ENCODE measurements around the gene KCNF1. TPM values are rescaled to one million over a fixed set of nuclear protein-coding genes. Genes with fewer than 3 reads are reported as not detected.

KCNF1 gene
- total RNA-seq, 2 experiments from 2014 or later, result not detected

GRCh38 chr2:10901160-10901939, 10.4 kb upstream of the KCNF1 start:
- ATAC-seq (ENCODE audit: low read depth) (no peak), DNase-seq (no peak)
- no peaks in the 10 kb centered on the region for H3K4me1 Mint-ChIP-seq
- no peaks in the 10 kb centered on the region for H3K9me3 Mint-ChIP-seq
- POLR2A ChIA-PET, result no interaction called here
- no peak overlapping the region for H3K27ac Mint-ChIP-seq
- peaks cover 19% of the 10 kb centered on the region for H3K27me3 Mint-ChIP-seq
- H3K4me3 Mint-ChIP-seq, result no peak overlapping the region
- no peaks in the 10 kb centered on the region for H3K36me3 Mint-ChIP-seq

- H3K4me3 Mint-ChIP-seq, result no peak overlapping the region
- POLR2A ChIA-PET, result no interaction called here
- no peaks in the 10 kb centered on the region for H3K4me1 Mint-ChIP-seq
- H3K27me3 Mint-ChIP-seq, result peaks cover 9% of the 10 kb centered on the region
- DNase-seq (no peak), ATAC-seq (ENCODE audit: low read depth) (no peak)
- no peaks in the 10 kb centered on the region for H3K36me3 Mint-ChIP-seq
- no peak overlapping the region for H3K27ac Mint-ChIP-seq
- no peaks in the 10 kb centered on the region for H3K9me3 Mint-ChIP-seq
Observed at GRCh38 chr2:10903861-10904210, 7.9 kb upstream of the KCNF1 start.

GRCh38 chr2:10904455-10904854, 7.3 kb upstream of the KCNF1 start:
- H3K4me3 Mint-ChIP-seq, result no peak overlapping the region
- ATAC-seq (ENCODE audit: low read depth), result no peak
- no peak overlapping the region for H3K27ac Mint-ChIP-seq
- POLR2A ChIA-PET, result no interaction called here
- DNase-seq, result no peak
- H3K9me3 Mint-ChIP-seq, result no peaks in the 10 kb centered on the region
- H3K36me3 Mint-ChIP-seq, result no peaks in the 10 kb centered on the region
- no peaks in the 10 kb centered on the region for H3K4me1 Mint-ChIP-seq
- H3K27me3 Mint-ChIP-seq, result peaks cover 4% of the 10 kb centered on the region

GRCh38 chr2:10905006-10905861, 6.5 kb upstream of the KCNF1 start:
- Mint-ChIP-seq H3K27me3 (peaks cover 8% of the 10 kb centered on the region), H3K4me1 (no peaks in the 10 kb centered on the region), H3K9me3 (no peaks in the 10 kb centered on the region), H3K36me3 (no peaks in the 10 kb centered on the region), H3K4me3 (no peak overlapping the region), H3K27ac (no peak overlapping the region)
- POLR2A ChIA-PET, result no interaction called here
- DNase-seq (no peak), ATAC-seq (ENCODE audit: low read depth) (no peak)

DNA sequence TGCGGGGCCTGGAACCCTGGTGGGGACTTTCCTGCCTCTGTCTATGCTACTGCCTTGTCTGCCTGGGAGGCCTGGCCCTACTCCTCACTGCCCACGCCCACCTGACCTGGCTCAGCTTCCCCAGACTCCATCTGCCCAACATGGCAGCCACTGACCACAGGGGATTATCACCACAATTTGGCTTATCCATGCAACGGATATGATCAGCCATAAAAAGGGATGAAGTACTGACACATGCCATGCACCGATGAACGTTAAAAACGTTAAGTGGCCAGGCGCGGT, 5.9 kb upstream of the KCNF1 start:
- Mint-ChIP-seq H3K4me1 (no peaks in the 10 kb centered on the region), H3K27me3 (peaks cover 12% of the 10 kb centered on the region), H3K36me3 (no peaks in the 10 kb centered on the region), H3K4me3 (no peak overlapping the region), H3K9me3 (no peaks in the 10 kb centered on the region), H3K27ac (no peak overlapping the region)
- POLR2A ChIA-PET, result no interaction called here
- DNase-seq, result no peak
- no peak for ATAC-seq (ENCODE audit: low read depth)

DNA sequence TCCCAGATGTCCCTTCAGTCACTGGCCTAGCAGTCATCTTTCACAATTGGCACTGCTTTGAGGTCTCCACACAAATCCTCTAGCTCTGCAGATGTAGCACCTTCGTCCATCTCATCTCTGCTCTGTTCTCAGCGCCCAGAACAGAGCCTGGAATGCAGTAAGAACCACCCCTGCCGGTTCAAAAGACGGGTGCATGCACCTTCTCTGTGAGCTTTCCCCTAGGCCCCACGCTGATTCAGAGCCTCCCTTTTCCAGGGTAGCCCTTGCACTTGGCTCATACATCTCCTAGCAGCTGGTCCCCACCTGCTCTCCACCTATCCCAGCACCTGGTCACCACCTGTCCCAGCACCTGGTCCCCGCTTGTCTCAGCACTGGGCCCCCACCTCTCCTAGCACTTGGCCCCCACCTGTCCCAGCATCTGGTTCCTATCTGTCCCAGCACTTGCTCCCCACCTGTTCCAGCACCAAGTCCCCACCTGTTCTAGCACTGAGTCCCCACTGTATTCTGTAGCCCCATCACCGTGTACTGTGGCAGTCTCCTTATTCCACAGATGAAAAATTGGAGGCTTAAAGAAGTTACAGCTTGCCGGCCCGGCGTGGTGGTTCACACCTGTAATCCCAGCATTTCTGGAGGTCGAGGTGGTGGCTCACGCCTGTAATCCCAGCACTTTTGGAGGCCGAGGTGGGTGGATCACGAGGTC, 4.7 kb upstream of the KCNF1 start:
- H3K36me3 Mint-ChIP-seq, result no peaks in the 10 kb centered on the region
- no peak overlapping the region for H3K4me3 Mint-ChIP-seq
- no peak overlapping the region for H3K27ac Mint-ChIP-seq
- H3K4me1 Mint-ChIP-seq, result peaks cover 1% of the 10 kb centered on the region
- POLR2A ChIA-PET, result no interaction called here
- H3K27me3 Mint-ChIP-seq, result peaks cover 18% of the 10 kb centered on the region
- DNase-seq (no peak), ATAC-seq (ENCODE audit: low read depth) (no peak)
- no peaks in the 10 kb centered on the region for H3K9me3 Mint-ChIP-seq

- POLR2A ChIA-PET, result no interaction called here
- Mint-ChIP-seq H3K36me3 (no peaks in the 10 kb centered on the region), H3K27ac (no peak overlapping the region), H3K4me1 (peaks cover 1% of the 10 kb centered on the region), H3K4me3 (no peak overlapping the region), H3K27me3 (peaks cover 27% of the 10 kb centered on the region), H3K9me3 (no peaks in the 10 kb centered on the region)
- no peak for ATAC-seq (ENCODE audit: low read depth)
- no peak for DNase-seq
Observed at GRCh38 chr2:10908195-10908594, 3.5 kb upstream of the KCNF1 start.

DNA sequence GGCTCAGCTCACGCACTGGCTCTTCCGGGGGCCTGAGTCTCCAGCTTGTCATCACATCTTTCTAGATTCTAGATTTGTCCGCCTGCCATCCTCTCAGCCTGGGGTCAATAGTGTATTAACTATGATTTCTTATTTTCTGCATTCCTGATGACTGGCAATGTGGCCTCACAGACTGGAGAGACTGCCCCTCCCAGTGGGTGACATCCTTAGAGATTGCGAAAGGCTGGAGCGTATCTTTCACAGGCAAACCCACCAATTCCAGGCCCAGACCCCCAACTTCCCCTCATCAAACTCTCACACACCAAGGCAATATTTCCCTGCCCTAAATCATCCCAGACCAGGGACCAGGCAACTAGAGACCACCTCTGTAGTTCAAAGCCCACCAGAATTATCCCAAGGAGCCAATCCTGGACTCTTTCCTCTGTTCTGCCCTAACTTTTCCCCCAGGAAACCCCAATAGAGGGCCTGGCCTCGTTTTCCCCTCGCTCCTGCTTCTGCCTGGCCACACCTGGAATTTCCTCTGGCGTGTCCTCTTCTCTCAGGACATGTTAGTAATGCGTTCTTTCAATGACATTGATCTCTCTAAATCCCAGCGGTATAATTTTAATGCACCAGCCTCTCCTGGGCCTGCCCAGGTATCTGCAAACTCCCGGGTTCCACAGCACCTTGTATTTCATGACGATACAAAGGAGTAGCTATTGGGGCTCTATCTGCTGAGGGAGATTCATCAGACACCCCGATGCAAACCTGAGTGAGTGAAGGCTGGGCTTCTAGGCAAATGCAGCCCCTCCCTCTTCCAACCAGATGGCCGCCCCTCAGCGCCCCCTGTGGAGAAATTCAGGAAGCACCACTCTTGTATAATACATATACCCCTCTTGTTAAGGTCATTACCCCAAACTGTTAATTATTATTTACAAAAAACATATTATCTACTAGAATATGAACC, 2.4 kb upstream of the KCNF1 start:
- ATAC-seq (ENCODE audit: low read depth) (no peak), DNase-seq (no peak)
- Mint-ChIP-seq H3K27me3 (peaks cover 30% of the 10 kb centered on the region), H3K27ac (no peak overlapping the region), H3K4me1 (peaks cover 1% of the 10 kb centered on the region), H3K4me3 (no peak overlapping the region), H3K9me3 (no peaks in the 10 kb centered on the region), H3K36me3 (no peaks in the 10 kb centered on the region)
- POLR2A ChIA-PET, result interaction anchor here (0.6 kb wide), 1 partner anchor 185 kb away, joined by 4 read pairs; no protein-coding TSS in a partner anchor

GRCh38 chr2:10909996-10910341, 1.8 kb upstream of the KCNF1 start:
- POLR2A ChIA-PET, result no interaction called here
- Mint-ChIP-seq H3K9me3 (no peaks in the 10 kb centered on the region), H3K27me3 (peaks cover 31% of the 10 kb centered on the region), H3K27ac (no peak overlapping the region), H3K36me3 (no peaks in the 10 kb centered on the region), H3K4me1 (peaks cover 1% of the 10 kb centered on the region), H3K4me3 (no peak overlapping the region)
- DNase-seq (no peak), ATAC-seq (ENCODE audit: low read depth) (no peak)

- Mint-ChIP-seq H3K9me3 (no peaks in the 10 kb centered on the region), H3K36me3 (no peaks in the 10 kb centered on the region), H3K27me3 (peaks cover 37% of the 10 kb centered on the region), H3K4me1 (peaks cover 1% of the 10 kb centered on the region), H3K27ac (no peak overlapping the region), H3K4me3 (no peak overlapping the region)
- ATAC-seq (ENCODE audit: low read depth) (no peak), DNase-seq (no peak)
- POLR2A ChIA-PET, result no interaction called here
Observed at GRCh38 chr2:10910625-10911024, 1.1 kb upstream of the KCNF1 start.

DNA sequence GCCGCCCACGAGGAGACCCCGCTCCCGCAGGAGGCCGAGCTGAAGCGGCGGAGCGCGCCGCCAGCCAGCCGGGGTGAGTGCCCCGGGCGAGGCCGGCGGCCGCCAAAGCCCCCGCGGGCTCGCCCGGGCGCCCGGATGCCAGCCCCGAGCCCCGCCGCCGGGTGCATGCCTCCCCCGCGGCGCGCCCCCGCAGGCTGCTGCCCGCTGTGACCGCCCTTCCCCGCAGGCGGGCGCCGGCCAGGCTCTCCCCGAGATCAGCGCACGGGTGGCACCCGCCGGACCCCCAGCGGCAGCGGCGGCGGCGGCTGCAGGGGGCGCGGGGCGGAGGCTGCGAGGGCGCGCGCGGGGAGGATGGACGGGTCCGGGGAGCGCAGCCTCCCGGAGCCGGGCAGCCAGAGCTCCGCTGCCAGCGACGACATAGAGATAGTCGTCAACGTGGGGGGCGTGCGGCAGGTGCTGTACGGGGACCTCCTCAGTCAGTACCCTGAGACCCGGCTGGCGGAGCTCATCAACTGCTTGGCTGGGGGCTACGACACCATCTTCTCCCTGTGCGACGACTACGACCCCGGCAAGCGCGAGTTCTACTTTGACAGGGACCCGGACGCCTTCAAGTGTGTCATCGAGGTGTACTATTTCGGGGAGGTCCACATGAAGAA, 470 bp downstream of the KCNF1 start:
- no peak for ATAC-seq (ENCODE audit: low read depth)
- no peak overlapping the region for H3K4me3 Mint-ChIP-seq
- H3K36me3 Mint-ChIP-seq, result no peaks in the 10 kb centered on the region

DNA sequence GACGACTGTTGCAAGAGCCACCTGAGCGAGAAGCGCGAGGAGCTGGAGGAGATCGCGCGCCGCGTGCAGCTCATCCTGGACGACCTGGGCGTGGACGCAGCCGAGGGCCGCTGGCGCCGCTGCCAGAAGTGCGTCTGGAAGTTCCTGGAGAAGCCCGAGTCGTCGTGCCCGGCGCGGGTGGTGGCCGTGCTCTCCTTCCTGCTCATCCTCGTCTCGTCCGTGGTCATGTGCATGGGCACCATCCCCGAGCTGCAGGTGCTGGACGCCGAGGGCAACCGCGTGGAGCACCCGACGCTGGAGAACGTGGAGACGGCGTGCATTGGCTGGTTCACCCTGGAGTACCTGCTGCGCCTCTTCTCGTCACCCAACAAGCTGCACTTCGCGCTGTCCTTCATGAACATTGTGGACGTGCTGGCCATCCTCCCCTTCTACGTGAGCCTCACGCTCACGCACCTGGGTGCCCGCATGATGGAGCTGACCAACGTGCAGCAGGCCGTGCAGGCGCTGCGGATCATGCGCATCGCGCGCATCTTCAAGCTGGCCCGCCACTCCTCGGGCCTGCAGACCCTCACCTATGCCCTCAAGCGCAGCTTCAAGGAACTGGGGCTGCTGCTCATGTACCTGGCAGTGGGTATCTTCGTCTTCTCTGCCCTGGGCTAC, 1.2 kb downstream of the KCNF1 start:
- Mint-ChIP-seq H3K36me3 (no peaks in the 10 kb centered on the region), H3K27me3 (peaks cover 37% of the 10 kb centered on the region), H3K9me3 (no peaks in the 10 kb centered on the region), H3K4me3 (no peak overlapping the region), H3K4me1 (peaks cover 1% of the 10 kb centered on the region), H3K27ac (no peak overlapping the region)
- POLR2A ChIA-PET, result no interaction called here
- no peak for DNase-seq
- ATAC-seq (ENCODE audit: low read depth), result no peak

More for the DNA sequence above, 470 bp downstream of the KCNF1 start:
- Mint-ChIP-seq H3K4me1 (peaks cover 1% of the 10 kb centered on the region), H3K9me3 (no peaks in the 10 kb centered on the region), H3K27me3 (peaks cover 37% of the 10 kb centered on the region), H3K27ac (no peak overlapping the region)
- POLR2A ChIA-PET, result no interaction called here
- DNase-seq, result no peak

All from activated naive CD8-positive, alpha-beta T cell treated with anti-CD3 and anti-CD28 coated beads, Interleukin-2, amount 10 ng/mL, durations not matched to agents 7 days and 5 days (primary cell).